GM19035 (cell line): Measurements from ENCODE around the gene CEP104.

Source experiments
- ATAC-seq: cut with Tn5 transposase; IDR thresholded peaks from one replicate; pipeline ENCODE4 v1.9.1; 2021; ENCODE audit not compliant: unreplicated experiment

The CEP104 gene

DNA sequence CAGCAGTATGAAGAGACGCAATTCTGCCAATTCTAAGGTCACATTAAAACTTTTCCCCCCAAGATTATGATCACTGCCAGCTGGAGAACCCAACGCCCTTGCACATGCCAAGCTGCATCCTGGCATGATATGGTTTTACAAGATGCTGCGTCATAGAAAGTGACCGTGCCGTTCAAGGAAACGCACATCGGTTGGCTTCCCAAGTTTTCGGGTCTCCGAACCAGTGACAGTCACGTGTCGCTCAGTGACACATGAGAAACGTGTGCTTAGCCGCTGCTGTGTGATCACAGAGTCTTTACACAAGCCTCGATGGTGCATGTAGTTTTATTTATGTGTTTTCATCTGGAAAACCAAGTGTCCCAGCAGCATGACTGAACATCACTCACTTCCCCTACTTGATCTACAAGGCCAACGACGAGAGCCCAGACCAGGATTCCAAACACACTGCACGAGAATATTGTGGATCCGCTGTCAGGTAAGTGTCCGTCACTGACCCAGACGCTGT lies 77.0 kb downstream of the CEP104 start:
- ATAC-seq, result no peak

DNA sequence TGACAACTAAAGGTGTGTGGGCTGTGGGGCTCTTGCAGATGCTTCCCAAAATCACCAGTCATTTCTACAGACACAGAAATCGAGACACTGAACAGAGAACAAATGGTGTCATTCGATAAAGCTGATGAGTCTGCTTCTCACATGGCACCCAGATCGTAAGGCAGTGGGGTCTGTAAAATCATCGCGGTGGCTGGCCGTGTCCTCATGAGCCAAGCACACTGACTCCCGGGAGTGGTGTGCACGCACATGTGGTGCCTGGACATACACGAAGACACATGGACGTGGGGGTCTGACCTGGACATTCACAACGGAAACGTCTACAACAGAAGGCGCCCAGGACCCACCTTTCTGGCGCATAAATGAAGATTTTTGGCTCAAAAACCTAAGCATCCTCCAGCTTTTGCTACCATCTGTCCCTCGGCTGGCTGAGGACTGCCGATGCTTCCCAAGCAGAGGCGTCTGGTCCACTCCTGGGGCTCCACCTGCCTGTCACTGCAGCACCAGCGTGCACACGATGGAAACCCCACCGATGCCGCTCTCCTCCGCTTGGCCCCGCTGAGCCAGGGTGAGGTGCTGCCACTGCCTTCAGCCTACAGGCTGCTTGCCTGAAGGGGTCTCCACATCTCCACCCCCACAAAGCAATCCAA lies 77.6 kb downstream of the CEP104 start:
- ATAC-seq, result no peak

DNA sequence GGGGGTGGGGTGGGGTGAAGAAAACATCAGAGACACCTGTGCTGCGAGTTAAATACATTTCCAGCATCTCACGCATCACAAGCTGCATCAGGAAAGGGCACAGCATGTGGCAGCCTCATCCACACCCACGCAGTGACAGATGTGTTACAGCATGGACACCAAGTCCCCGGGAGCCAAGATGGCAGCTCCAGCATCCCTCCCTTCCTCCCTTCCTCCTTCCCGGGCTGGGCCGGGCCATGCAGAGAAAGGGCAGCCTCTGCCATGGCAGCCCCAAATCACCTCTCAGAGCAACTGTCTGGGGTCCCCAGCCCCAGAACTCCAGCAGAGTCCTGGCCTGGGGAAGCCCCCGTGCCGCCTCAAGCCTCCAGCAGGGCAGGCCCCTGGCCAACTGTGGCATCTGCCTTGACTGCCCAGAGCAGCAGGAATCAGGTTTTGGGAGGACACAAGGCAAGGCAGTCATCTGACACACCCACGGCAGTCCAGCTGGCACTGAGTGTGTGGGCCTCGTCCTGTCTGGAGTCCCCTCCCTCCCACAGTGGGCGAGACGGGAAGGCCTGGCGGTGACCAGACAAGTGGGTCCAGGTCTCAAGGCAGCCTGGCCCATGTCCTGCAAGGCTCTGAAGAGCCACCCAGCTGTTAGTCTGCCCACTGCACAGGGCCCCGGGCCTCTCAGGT lies 78.3 kb downstream of the CEP104 start:
- ATAC-seq, result no peak

DNA sequence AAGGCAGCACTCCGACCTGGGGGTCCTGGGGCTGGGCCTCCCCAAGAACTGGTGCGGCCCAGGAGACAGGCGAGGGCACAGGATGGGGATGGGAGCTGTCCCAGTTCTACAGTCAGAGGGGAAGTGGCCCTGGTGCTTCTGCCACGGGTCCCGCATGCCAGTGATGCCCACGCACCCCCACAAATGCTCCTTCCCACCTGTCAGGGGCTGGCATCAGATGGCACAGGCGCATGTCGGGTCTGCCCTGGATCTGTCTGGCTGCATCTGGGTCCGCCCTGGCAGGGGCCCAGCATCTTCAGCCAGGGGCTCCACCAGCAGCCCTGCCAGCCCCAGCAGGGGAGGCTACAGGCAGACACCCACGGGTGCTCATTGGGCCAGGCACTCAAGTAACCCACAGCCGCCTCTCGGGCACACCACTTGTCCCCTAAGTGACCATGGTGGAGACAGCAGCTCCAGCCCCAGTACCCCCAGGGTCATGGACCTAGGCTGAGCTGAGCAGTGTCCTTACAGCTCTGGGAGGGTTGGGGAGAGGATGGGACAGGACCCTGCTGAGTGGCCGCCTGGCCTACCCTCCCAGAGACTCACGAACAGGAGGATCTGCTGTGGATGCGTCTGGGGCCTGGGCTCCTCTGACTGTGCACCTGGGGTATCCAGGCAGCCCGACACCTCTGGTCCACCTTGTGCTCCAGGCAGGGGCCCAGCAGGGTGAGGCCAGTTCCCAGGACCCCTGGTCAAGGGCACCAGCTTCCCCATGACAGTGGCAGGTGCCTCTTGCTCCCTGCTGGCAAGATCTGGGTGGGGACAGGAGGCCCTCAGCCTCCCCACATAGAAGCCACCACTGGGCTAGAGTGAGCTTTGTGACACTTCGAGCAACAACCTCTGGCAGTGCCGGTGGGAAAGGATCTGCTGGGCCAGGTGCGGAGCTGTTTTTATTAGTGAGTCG lies 79.1 kb downstream of the CEP104 start:
- ATAC-seq, result no peak

DNA sequence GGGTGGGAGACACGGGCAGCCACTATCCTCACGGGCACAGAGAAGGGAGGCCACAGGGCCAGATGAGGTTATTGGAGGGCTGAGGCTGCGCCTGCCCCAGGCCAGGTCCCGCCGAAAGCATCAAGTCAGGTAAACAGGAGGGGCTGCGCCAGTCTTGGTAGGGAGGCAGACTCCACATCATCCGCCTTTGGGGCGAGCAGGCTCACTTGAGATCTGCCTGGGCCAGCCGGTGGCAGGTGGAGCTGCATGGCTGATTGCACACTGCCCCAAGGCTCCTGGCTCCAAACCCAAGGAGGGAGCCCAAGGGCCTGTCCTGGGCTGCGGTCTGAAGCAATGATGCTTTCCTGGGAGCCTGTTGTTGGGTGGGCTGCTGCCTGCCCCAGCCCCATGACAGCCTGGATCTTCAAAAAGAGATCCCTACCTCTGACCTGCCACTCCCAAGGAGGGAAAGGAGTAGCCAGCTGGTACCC lies 79.9 kb downstream of the CEP104 start:
- ATAC-seq, result no peak

DNA sequence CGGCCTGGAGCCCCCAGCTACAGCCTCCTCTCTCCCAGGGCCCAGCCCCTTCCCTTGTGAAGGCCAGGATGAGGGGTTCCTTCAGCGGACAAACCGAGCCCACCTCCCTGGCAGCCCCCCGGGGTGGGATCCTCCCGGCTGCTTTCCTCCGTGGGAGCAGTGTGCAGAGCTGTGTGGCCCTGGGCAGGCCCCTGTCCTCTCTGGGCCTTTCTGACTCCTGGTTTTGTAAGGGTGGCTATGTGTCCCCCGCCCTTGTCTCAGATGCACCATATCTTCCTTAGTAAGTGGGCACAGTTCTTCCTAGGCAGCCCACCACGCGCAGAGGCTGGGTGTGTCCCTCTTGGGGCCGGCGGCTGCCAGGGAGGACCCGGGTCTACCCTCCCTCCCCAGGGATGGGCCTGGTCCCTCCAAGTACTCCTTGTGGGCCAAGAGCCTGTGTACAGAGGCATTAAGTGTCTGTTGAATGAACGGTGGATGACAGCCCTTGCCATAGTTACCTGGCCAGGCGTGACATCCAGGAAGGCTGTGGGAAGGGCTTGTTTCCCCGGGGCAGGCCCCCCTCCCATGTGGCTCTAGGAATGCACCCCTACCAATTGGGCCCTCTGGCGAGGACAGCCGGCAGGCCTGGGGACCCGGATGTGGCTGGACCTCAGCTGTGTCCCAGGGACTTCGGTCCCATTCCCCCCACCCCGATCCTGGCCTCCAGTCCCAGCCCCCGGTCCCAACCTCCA lies 80.6 kb downstream of the CEP104 start:
- ATAC-seq, result no peak

DNA sequence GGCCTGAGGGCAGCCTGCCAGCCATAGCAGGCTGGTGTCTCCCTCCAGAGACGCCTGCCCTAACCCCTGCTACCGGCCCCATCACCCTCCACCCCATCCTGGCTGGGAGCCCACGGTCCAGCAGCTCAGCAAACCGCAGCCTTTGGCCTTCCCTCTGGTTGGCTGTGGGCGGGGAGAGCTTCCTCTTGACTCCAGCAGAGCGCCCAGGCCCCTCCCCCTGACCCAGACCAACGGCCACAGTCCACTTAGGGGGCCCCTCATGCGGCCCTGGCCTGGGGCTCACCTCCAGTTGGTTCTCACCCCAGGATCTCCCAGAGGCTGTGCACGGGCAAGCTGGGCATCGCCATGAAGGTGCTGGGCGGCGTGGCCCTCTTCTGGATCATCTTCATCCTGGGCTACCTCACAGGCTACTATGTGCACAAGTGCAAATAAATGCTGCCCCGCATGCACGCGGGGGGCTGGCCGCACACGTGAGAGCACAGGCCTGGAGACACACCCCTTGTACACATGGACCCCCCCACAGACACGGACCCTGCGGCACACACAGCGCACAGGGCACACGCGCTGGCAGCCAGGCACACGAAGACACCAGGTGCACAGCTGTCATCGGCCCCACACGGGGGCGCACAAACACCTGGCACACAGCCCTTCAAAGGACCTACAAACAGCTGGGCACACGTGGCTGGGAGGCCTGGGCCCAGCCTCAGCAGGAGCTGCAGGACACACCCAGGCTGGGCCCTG lies 81.4 kb downstream of the CEP104 start:
- no peak for ATAC-seq

DNA sequence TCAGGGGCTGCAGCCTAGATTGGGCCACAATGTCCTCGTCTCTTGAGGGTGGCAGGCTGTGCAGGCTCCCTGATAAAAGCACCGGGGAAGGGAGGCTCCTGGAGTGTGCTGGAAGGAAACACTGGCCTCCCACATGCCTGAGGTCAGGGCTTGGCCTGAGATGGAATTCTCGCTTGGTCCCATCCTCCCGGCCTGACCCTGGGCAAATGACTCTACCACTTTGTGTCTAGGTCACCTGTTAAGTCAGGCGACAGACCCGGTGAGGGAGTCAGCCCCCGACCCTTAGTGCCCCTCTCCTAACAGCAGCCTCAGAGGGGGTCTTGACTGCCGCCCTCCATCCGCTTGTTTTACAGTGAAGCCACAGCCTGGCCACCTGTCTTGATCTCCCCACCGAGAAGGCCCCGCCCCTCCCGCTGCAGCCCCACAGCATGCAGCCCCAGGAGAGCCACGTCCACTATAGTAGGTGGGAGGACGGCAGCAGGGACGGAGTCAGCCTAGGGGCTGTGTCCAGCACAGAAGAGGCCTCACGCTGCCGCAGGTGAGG lies 82.0 kb downstream of the CEP104 start:
- ATAC-seq, result no peak

DNA sequence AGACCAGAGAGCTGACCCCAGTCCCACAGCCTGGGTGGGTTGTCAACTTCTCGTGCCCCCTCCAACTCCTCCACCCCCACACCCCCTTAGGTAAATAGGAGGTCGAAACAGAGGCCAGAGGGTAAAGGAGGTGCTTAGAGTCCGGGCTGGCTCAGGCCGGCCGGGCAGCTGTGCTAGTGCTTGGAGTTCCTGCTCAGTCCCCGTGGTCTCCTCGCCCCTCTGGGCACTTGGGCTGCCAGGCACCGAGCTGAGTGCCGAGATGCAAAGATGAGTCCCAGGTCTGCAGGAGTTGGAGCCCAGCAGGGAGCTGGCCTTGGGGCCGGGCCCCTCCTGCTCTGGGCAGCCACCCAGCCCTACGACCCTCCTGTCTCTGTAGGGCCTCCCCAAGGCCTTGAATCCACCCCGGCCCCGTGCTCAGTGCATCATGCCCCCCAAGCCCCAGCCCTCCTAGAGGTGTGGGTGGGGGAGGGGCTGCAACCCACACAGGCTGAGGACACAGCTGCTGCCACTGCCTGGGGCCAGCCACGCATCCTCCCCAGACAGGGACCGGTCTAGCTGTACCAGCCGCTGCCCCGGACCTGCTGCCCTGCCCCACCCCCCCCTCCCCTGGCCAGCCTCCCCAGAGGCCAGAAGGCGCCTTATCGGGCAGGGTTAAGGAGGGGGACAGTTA lies 82.6 kb downstream of the CEP104 start:
- ATAC-seq, result no peak

DNA sequence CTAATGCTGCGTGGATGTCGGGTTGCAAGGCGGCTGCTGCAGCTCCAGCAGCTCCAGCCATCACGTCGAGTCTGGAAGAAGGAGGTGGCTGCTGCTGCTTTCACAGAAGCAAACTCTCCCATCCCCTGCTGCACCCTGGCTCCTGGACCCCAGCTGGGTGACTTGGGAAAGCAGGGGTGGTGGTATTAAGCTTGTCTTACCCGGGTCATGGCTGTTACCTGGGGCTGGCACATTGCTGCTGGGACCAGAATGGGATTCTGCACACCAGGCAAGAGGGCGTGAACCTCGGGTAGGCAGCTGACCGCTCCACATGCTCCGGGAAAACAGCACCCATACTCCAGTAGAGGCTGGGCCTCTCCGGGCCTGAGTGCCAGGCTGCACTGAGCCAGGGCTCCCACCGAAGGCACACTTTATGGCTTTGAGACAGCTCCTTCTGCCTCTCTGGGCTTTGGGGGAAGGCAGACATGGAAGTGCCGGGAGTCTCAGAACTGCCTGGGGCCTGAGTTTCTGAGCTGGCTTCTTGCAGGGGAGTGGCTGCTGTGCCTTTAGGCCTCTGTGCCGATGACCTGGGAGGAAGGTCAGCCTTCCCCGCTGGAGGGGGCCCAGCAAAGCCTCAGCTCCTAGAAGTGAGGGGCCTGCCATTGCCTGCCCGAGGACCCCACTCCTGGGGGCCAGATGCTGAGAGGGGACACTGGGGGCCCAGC lies 83.3 kb downstream of the CEP104 start:
- no peak for ATAC-seq

DNA sequence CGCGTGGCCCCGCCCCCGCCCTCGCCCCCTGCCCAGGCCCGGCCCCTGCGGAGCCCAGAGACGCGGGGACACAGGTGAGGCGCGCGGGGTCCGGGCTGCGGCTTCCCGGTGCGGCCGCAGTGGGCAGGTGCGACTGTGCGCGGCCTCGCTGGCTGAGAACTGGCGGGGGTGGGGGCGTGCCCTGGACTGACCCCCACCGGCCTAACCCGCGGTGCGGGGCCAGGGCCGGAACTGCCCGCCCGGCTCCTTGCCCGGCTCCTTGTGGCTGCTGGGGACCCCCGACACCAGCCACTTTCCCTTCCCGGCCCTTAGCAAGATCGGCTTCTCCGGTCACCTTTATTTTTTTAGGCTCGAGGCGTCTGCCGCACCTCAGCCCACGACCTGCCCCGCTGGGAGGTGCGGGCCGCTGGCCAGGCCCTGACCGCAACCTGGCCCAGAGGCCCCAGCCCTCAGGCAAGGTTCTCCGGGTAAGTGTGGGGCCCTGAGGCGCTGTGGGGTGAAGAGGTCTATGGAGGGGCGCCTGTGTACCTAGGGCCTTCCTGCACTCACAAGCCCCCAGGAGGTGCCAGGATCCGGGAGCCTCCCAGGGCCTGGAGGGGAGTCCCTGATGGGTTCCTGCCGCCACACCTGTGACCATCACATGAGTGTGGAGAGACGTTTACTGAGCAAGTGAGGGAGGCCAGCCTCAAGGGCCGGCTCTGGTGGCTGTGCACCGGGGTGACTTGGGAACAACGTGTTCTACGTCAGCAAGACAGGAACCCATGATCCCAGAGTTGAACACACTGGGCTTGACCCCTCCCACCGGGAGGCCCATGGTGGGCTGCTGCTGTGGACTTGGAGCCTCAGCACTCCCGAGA lies 84.1 kb downstream of the CEP104 start, which contains the start of gene SMIM1:
TSS of gene SMIM1 (plus strand) at position 35 of the 857 bp plus-strand sequence. CDS start 2,625 bp downstream, outside the sequence.
- peak; percentile 38 for ATAC-seq

DNA sequence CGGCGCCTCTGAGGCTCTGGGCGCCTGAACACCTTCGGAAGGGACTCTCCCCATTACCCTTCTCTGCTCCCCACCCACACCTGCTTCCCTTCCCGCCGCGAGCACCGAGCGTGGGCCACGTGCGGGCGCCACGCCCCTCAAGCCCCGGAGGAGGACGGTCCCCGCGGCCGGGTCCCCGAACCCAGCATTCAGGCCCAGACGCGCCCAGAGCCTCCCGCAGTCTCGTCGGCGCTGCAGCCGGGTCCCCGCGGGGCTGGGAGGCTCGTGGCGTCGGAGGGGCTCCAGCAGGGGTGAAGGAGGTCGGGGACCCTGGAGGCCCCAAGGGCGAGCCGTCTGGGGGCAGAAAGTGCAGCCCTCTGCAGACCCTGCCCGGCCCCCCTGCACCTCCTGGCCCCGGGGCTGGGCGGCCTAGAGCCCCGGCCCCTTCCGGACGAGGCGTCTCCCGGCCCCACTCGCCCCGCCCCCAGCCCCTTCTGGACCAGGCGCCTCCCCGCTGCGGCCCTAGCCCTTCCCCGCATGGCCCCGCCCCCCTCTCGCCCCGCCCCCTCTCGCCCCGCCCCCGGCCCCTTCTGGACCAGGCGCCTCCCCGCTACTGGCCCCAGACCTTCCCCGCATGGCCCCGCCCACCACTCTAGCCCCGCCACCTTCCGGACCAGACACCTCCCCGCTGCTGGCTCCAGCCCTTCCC lies 84.8 kb downstream of the CEP104 start:
- ATAC-seq, result peak; percentile 58

DNA sequence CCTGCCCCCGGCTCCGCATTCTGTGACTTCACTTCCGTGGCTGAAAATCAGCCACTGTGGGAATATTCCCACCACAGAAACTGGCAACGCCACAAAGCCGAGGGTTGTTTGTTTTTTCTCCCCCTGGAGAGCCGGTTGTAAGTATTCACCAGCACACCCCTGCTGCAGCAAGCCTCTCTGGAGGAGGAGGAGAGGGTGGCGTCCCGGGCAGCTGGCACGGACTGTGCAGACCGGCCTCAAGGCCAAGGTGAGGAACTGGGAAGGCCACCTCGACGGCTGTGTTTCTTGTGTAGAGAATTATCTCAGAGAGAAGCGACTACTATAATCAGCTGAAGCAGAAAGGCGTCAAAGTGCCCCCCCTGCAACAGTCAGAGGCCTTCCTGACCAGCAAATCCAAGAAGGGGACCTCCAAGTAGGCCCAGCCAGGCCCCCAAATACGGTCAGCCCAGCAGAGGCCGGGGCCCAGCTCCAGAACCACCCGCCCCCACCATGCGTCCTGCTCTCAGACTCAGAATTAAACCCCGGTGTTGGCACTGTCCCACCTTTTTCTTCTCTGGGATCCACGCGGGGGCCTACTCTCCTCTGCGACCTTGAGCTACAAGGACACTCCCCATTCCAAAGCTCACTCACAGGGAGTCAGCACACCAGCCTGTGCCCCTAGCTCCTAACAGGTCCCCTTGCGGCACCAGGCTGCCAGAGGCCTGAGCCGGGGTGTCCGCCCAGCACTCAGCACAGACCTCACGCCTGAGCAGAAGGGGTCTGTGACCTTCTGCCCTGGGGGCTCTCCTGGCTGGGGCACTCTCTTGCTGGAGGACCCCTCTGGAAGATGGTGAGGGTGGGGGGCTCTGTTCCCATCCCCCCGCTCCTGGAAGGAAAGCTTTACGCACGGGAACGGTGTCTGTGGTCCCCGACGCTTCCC lies 85.6 kb downstream of the CEP104 start:
- no peak for ATAC-seq

DNA sequence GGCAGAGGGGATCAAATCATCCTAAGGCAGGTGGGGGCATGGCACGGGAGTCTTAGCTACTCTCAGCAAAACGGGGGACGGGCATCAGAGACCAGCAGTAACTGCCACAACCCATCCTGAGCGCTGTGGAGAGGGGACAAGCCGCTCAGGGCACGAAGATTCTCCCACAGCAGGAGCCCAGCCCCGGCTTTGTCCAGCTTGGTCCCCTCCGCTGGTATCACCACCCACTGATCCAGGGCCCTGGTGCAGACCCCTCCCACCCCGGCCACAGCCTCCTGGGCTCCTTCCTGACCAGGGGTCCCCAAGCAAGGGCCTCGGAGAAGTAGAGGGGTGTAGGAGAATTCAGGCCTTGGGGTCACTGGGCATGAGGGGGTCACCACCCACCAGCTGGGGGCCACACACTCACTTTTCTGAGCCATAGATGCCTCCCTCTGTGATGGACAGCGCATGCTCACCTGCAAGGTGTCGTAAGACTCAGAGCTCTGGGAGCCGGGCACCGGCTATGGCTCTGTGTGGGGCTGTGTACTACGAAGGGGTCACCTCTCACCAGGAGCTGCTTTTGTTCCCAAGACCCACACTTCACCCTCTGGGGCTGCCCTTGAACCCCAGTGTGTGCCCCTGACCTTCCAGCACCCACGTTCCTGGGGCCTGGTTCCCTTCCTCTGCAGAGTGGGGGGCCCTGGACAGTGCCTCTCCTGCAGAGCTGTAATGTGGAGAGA lies 86.8 kb downstream of the CEP104 start:
- ATAC-seq, result no peak

DNA sequence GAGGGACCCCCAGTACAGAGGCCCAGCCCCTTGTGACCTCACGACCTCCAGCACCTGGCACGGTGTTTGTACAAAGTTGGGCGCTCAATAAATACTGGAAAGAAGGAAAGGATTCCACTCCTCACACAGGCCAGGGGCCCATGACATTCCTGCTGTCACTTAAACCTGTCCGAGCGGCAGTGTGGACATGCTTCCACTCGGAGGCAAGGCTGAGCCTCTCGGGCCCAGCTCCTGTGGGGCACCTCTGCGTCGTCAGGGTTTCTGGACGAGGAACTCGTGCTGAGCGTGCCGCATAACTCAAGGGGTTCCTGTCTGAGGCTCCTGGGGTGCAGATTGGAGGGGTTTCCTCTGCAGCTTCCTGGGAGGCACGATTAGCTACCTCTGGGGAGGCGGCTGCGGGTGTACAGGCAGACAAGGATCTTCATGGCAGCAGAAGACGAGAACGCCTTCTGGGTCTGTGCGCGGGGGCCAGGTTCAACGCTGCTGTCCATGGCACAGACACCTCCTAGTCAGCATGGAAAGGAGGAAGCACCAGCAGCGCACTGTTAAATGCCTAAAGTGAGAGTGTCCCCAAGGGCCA lies 88.1 kb downstream of the CEP104 start:
- ATAC-seq, result no peak
